Measurements from ENCODE around the gene KAT2A.

Gene KAT2A

GRCh38 chr17:42112552-42113176 lies 8.5 kb downstream of the KAT2A start, which contains the start of gene DHX58:
Gene DHX58, minus strand, starts transcription at chr17:42112714. Its CDS starts 822 bp downstream, at chr17:42111892.
- DNase-seq = peak; percentile 22

- no peak for DNase-seq
Observed at GRCh38 chr17:42111871-42112551, 9.2 kb downstream of the KAT2A start.

- no peak for DNase-seq
Observed at GRCh38 chr17:42111265-42111636, 9.9 kb downstream of the KAT2A start.

DNA sequence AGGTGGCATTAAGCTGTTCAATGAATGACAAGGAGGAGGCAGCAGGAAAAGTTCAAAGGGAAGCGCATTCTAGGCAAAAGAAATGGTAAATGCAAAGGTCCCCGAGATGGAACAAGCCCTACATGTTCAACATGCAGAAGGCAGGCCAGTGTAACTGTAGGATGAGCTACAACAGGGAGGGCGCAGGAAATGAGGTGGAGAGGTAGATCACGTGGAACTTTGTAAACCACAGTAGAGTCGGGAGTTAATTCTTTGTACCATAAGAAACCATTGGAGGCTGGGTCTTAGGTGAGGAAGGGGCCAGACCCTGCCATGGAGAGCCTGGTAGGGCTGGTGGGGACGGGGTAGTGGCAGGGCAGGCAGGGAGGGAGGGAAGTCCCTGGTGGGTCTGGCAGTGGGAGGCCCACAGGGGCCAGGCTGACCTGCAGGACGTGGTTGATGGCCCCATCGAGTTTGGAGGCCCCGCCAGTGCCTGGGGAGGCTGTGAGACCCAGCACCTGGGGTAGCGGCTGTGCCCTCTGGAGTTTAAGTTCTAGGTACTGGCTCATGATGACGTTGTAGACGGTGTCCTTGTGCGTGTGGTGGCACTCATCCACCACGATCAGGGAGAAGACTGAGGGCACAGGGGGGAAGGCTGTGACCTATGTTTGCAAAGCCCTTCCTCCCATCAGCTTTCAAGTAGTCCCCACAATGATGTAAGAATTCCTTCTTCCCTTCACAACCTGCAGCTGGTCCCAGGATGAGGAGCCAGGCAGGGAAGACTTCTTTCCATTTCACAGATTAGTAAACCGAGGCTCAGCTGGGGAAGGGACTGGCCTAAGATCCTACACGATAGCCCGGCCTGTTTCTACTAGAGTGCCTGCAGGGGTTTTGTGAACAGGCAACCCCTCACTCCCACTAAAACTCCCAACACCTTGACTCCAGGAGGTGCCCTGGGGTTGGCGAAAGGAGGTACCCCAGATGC lies 10.6 kb downstream of the KAT2A start:
- no peak for DNase-seq

DNA sequence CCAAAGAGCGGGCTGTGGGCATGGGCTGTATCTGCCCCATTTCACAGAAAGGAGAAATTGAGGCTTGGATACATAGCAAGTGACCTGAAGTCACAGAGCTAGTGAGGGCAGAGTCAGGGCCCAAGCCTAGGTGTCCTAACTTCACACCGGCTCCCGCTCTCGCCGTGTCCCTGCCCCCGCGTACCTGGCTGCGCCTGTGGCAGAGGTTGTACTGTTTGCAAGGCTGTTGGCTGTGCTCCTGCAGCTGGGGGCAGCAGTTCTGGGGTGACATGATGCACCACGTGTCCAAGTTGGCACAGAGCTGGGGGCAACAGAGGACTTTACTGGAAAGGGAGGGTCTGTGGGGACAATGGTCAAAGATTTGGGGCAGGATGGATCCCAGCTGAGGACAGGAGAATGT lies 12.1 kb downstream of the KAT2A start:
- no peak for DNase-seq

GRCh38 chr17:42107597-42108576 lies 13.3 kb downstream of the KAT2A start:
- DNase-seq = no peak

DNA sequence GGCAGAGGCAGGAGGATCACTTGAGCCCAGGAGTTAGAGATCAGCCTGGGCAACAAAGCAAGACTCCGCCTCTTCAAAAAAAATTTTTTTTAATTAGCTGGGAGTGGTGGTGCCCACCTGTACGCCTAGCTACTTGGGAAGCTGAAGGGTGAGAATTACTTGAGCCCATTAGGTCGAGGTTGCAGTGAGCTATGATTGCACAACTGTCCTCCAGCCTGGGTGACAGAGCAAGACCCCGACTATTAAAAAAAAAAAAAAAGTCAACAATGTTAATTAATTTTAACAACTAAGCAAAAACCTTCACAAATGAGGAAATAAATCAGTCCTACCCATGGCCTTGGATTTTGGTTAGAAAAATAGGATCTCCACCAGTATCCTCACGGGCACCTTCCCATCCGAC lies 14.0 kb downstream of the KAT2A start:
- no peak for DNase-seq

DNA sequence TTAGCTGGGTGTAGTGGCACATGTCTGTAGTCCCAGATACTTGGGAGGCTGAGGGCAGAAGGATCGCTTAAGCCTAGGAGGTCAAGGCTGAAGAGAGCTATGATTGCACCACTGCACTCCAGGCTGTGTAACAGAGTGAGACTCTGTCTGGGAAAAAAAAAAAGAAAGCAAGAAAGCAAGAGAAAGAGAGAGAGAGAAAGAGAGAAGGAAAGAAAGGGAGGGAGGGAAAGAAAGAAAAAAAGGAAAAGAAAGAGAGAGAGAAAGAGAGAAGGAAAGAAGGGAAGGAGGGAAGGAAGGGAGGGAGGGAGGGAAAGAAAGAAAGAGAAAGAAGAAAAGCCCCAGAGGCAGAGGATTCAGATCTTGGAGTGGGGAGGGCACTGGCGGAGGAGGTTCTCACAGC lies 15.2 kb downstream of the KAT2A start:
- no peak for DNase-seq

GRCh38 chr17:42104264-42104663 lies 16.9 kb downstream of the KAT2A start:
- DNase-seq = no peak

DNA sequence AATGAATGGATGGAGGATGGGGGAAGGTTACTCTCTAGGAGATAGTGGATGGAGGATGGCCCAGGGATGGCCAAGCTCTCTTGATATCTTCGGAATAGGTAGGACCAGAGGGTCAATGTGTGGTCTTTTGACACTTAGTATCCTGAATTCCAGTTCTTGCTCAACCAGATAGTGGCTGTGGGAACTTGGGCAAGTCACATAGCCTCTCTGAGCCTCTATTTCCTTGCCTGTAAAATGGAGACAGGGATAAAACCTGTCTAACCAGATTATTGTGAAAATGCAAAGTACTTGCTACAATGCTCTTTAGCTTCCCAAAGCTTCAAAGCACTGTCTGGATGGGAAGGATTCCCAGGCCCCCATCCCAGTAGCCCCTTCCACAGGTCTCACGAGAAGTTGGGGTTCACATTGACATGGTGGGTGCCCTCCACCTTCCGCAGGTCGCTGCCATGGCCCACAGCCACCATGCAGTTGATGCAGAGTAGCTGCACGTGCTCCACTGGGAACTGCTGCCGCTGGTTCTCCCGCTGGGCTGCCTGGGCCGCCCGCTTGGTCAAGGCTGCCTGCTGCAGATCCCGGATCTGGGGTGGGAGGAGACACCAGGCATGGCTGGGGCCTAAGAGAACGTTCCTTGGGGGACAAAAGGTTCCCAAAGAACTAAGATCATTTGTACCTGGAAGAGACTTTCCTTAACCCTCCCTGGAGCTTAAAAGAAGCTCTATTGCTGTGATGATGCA lies 17.8 kb downstream of the KAT2A start:
- DNase-seq = no peak

- no peak for DNase-seq
Observed at GRCh38 chr17:42101513-42102292, 19.5 kb downstream of the KAT2A start.

DNA sequence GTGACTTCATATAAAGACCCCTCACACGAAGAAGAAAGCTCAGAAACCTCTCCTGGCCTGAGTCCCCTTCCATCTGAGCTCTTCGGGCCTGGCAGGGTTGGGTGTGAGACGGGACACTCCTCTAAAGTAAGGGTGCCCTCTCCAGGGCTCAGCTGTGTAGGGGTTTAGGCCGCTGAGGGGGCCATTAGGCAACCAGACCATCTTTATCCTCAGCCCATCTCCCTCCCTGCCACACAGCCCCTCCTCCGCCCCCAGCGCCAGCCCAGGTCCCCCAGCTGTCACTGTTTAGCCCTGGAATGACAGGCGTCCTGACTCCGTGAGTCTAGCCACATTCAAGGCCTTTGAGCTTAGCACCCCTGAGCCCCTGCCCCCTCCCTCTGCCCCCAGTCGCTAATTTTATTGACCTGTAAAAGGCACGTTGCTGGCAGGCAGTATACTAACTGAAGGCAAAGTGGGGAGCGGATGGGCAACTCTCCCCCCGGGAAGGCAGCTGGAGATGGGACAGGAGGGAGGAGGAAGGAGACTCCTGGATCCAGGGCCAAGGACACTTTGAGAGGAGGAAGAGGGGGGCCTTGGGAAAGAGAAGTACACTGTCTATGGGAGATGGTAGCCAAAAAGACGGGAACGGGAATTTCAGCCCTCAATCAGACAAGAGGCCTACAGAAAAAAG lies 22.3 kb downstream of the KAT2A start:
- DNase-seq = no peak

DNA sequence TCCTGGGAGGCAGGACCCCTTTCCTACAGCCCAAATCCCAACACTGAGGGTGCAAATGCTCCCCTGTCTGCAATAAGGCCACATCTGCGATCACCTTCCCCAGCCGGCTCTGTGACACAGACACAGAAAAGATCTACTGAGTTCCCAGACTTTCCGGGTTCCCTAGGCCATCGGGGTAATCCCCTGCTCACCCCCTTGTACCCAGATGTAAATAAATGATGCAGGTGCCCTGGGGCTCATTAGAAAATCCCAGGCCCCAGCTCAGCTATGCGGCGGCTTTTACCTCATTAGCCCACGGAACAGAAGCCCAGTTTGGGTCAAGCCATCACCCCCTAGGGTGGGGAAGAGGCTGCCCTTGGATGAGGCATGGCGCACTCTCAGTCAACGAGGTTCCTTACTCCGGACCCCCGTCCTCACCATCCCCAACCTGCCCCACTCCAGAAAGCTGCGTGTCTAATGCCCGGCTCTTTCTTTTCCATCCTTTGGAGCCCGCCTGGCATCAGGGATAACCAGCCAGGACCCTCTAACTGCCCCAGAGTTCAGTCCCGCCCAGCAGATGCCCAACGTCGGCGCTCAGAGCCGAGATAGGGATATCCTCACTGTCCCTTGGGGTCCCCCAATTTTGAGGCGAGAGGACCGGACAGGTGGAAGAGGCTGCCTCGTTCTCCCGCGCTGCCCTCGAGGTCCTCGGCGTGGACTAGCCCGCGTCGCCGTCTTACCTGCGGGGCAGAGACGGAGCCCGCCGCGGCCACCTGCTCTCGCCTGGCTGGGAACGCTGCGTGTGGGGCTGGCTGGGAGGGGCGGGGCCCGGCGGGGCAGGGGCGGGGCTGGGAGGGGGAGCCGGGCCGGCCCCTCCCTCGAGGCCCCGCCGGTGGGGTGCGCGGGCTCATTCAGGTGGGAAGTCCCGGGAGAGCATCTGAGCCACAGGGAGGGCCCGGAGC lies 23.2 kb downstream of the KAT2A start, which contains the start of gene ZNF385C:
TSS of gene ZNF385C (minus strand) at position 783 of the 941 bp plus-strand sequence. CDS start 35,417 bp downstream, outside the sequence.
- DNase-seq = no peak

GRCh38 chr17:42096360-42097111 lies 24.6 kb downstream of the KAT2A start:
- DNase-seq = no peak

- DNase-seq = no peak
Observed at GRCh38 chr17:42094375-42095069, 26.6 kb downstream of the KAT2A start.

DNA sequence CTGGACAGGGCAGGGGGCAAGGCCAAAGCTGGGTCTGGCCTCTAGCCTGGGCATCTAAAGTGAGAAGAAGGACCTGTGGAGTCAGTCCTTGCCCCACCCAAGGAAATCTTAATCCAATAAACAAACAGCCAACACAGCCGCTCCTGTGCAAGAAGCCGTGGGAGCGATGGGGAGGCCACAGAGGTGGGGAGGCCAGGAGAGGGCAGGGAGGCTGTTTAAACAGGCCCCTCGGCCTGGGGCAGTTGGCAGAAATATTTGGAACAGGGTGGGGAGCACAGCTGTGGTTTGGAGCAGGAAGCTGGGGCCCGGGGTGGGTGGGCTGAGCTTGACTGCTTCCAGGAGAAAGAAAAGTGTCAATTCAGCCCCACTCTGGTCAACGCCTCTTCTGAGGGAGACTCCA lies 28.2 kb downstream of the KAT2A start:
- no peak for DNase-seq
